A549 (cell line): ENCODE results near the gene DEFB129. TPM values are rescaled to one million over a fixed set of nuclear protein-coding genes. Genes with fewer than 3 reads are reported as not detected.

ENCODE experiments used
- ATAC-seq, 2 experiments: fragments of 200-7000 bp in 1 of 2; fragments of >200 bp in 1 of 2; cut with Nextera tagmentation in 1 of 2; cut with Tn5 transposase in 1 of 2; 3 replicates each; pipeline versions ENCODE4 v1.8.0 to v1.9.1; 2018 to 2020; ENCODE audit warnings: mild to moderate bottlenecking in 1 of 2, moderate library complexity in 1 of 2
- CTCF ChIA-PET: fragments of 300-600 bp; sonication (Branson Sonifier 250); formaldehyde crosslinking; extraction: SDS; loops from one replicate; lab custom pipeline; 2021; ENCODE audit warnings: antibody characterized with exemption, inconsistent platforms; lab: Yijun Ruan, JAX
- POLR2A ChIA-PET: fragments of 350-600 bp; formaldehyde crosslinking; extraction: SDS; loops from one replicate; lab custom pipeline; 2021; ENCODE audit warnings: antibody characterized with exemption, inconsistent platforms; lab: Yijun Ruan, JAX
- DNase-seq, 2 experiments: peaks; one replicate each; pipeline versions ENCODE4 v3.0.0 to v3.0.0-alpha.2; 2011 to 2016; ENCODE audit warnings: low read depth in 1 of 2, low spot score in 1 of 2
- FAIRE-seq: peaks from 2 replicates; lab custom pipeline; 2011; peaks lifted over from hg19 to GRCh38; lab: Jason Lieb, UNC
- H3K27ac ChIP-seq, 2 experiments: fragments of >200 bp; sonication (Bioruptor Twin); formaldehyde crosslinking; 3 replicates each; pipeline ENCODE4 v1.5.1; 2016 to 2017
- H3K4me1 ChIP-seq: fragments of >200 bp; sonication (Bioruptor Twin); formaldehyde crosslinking; 3 replicates; pipeline ENCODE4 v1.6.1; 2016
- H3K4me2 ChIP-seq: fragments of >200 bp; sonication (Bioruptor Twin); formaldehyde crosslinking; 3 replicates; pipeline ENCODE4 v1.6.1; 2016
- H3K4me3 ChIP-seq: fragments of >200 bp; sonication (Bioruptor Twin); formaldehyde crosslinking; 3 replicates; pipeline ENCODE4 v1.5.1; 2016
- H3K9me3 ChIP-seq: fragments of >200 bp; sonication (Bioruptor Twin); formaldehyde crosslinking; 3 replicates; pipeline ENCODE4 v1.6.1; 2016
- CBX8 ChIP-seq: fragments of 200-600 bp; sonication (generic); IDR thresholded peaks from 2 replicates; pipeline ENCODE4 v1.6.1; 2016
- CEBPB ChIP-seq, 2 experiments: fragments of >200 bp in 1 of 2; sonication (Bioruptor Twin) in 1 of 2; formaldehyde crosslinking in 1 of 2; IDR thresholded peaks; 2 replicates each; pipeline ENCODE4 v1.6.1; 2012 to 2016
- CHD2 ChIP-seq: fragments of 150-350 bp; IDR thresholded peaks from 2 replicates; pipeline ENCODE4 v1.6.1; 2014; ENCODE audit warnings: low read length; ENCODE audit not compliant: partially characterized antibody
- CHD4 ChIP-seq: fragments of 200-600 bp; sonication (generic); IDR thresholded peaks from 2 replicates; pipeline ENCODE4 v1.6.1; 2016; ENCODE audit warnings: antibody characterized with exemption, mild to moderate bottlenecking, borderline replicate concordance
- EP300 ChIP-seq, 2 experiments: fragments of >200 bp; sonication (Bioruptor Twin); formaldehyde crosslinking; IDR thresholded peaks; 2 replicates in 1 of 2; 3 replicates in 1 of 2; pipeline ENCODE4 v1.6.1; 2016 to 2017
- ESRRA ChIP-seq: fragments of 150-350 bp; IDR thresholded peaks from 2 replicates; pipeline ENCODE4 v1.6.1; 2014; ENCODE audit warnings: mild to moderate bottlenecking, low read length, borderline replicate concordance
- FOXS1 ChIP-seq: fragments of 250-450 bp; sonication (Bioruptor Pico); IDR thresholded peaks from 2 replicates; pipeline ENCODE4 v1.5.0; 2020; ENCODE audit warnings: mild to moderate bottlenecking, moderate library complexity
- HEYL ChIP-seq: fragments of 250-450 bp; sonication (Bioruptor Pico); IDR thresholded peaks from 2 replicates; pipeline ENCODE4 v1.8.0; 2021; ENCODE audit warnings: mild to moderate bottlenecking, moderate library complexity
- HOXA7 ChIP-seq: fragments of 250-450 bp; sonication (Bioruptor Pico); IDR thresholded peaks from 2 replicates; pipeline ENCODE4 v1.5.0; 2020; ENCODE audit warnings: mild to moderate bottlenecking, moderate library complexity
- HOXB13 ChIP-seq: fragments of 250-450 bp; sonication (Bioruptor Pico); IDR thresholded peaks from 2 replicates; pipeline ENCODE4 v1.5.0; 2020; ENCODE audit warnings: low read depth, mild to moderate bottlenecking, moderate library complexity
- HOXB5 ChIP-seq: fragments of 250-450 bp; sonication (Bioruptor Pico); IDR thresholded peaks from 2 replicates; pipeline ENCODE4 v1.5.0; 2020; ENCODE audit warnings: mild to moderate bottlenecking, moderate library complexity
- MAX ChIP-seq: IDR thresholded peaks from 2 replicates; pipeline ENCODE4 v1.6.1; 2012
- NR3C1 ChIP-seq: fragments of >200 bp; sonication (Bioruptor Twin); formaldehyde crosslinking; IDR thresholded peaks from 3 replicates; pipeline ENCODE4 v1.6.1; 2017
- PBX3 ChIP-seq: IDR thresholded peaks from 2 replicates; pipeline ENCODE4 v1.6.1; 2012
- POLR2AphosphoS2 ChIP-seq: conservative IDR thresholded peaks from 2 replicates; pipeline ENCODE4 v1.6.1; 2012; ENCODE audit warnings: low read length, improper control_type of control experiment, inconsistent platforms
- RAD21 ChIP-seq, 2 experiments: fragments of >200 bp in 1 of 2; sonication (Bioruptor Twin) in 1 of 2; formaldehyde crosslinking in 1 of 2; IDR thresholded peaks in 1 of 2; conservative IDR thresholded peaks in 1 of 2; 2 replicates in 1 of 2; 3 replicates in 1 of 2; pipeline ENCODE4 v1.6.1; 2012 to 2018; ENCODE audit warnings: inconsistent platforms in 1 of 2
- RARB ChIP-seq: fragments of 250-450 bp; sonication (Bioruptor Pico); IDR thresholded peaks from 2 replicates; pipeline ENCODE4 v1.8.0; 2021; ENCODE audit warnings: mild to moderate bottlenecking, moderate library complexity
- RFX5 ChIP-seq: fragments of 450-650 bp; IDR thresholded peaks from 2 replicates; pipeline ENCODE4 v1.7.1; 2014; ENCODE audit warnings: antibody characterized with exemption, mild to moderate bottlenecking, moderate library complexity
- RNF2 ChIP-seq: fragments of 200-600 bp; sonication (generic); IDR thresholded peaks from 2 replicates; pipeline ENCODE4 v1.6.1; 2016; ENCODE audit warnings: low read depth, mild to moderate bottlenecking, antibody characterized with exemption, moderate library complexity, borderline replicate concordance
- SMC3 ChIP-seq: fragments of >200 bp; sonication (Bioruptor Twin); formaldehyde crosslinking; IDR thresholded peaks from 3 replicates; pipeline ENCODE4 v1.6.1; 2018; ENCODE audit warnings: inconsistent platforms
- TFCP2L1 ChIP-seq: fragments of 250-450 bp; sonication (Bioruptor Pico); IDR thresholded peaks from 2 replicates; pipeline ENCODE4 v1.5.0; 2021; ENCODE audit warnings: mild to moderate bottlenecking
- TP53 ChIP-seq: fragments of 250-450 bp; sonication (Bioruptor Pico); IDR thresholded peaks from 2 replicates; pipeline ENCODE4 v1.5.0; 2021; ENCODE audit warnings: mild to moderate bottlenecking, moderate library complexity
- ZFP36 ChIP-seq: fragments of 450-650 bp; IDR thresholded peaks from 2 replicates; pipeline ENCODE4 v1.6.1; 2014; ENCODE audit warnings: borderline replicate concordance; ENCODE audit not compliant: partially characterized antibody
- ZSCAN20 ChIP-seq: fragments of 250-450 bp; sonication (Bioruptor Pico); IDR thresholded peaks from 2 replicates; pipeline ENCODE4 v1.8.0; 2022; ENCODE audit warnings: mild to moderate bottlenecking, moderate library complexity
- WGBS: methylation state at CpG from one replicate; pipeline ENCODE4 v1.1.6; 2017; ENCODE audit errors: missing lambda C conversion rate; 5-methylcytosine and 5-hydroxymethylcytosine counted together
- polyA plus RNA-seq, 4 experiments: library from polyadenylated mRNA; depleted of rRNA in 3 of 4; stranded (reverse); fragments of >200 nt; fragmentation: RNase III in 1 of 4; extraction: RNeasy Plus Mini Kit Qiagen cat#74134 plus additional on column Dnase treatment in 1 of 4; gene quantifications; 2 replicates in 3 of 4; 3 replicates in 1 of 4; pipeline ENCODE4 v1.2.3, GENCODE V29; 2011 to 2017
- TF ChIP-seq, protein P1 (sequence below): fragments of 200-600 bp; sonication (generic); IDR thresholded peaks from 2 replicates; pipeline ENCODE4 v1.6.1; 2016; ENCODE audit warnings: antibody characterized with exemption, mild to moderate bottlenecking, moderate library complexity
- TF ChIP-seq, protein P2 (sequence below): fragments of >200 bp; sonication (Bioruptor Twin); formaldehyde crosslinking; IDR thresholded peaks from 3 replicates; pipeline ENCODE4 v1.6.1; 2016
- TF ChIP-seq, protein P3 (sequence below): IDR thresholded peaks from 2 replicates; pipeline ENCODE4 v1.6.1; 2012; ENCODE audit warnings: low read depth, borderline replicate concordance

Gene DEFB129
- polyA plus RNA-seq, 2 of the 4 experiments (the other 2 are of a cell fraction), result not detected

DNA sequence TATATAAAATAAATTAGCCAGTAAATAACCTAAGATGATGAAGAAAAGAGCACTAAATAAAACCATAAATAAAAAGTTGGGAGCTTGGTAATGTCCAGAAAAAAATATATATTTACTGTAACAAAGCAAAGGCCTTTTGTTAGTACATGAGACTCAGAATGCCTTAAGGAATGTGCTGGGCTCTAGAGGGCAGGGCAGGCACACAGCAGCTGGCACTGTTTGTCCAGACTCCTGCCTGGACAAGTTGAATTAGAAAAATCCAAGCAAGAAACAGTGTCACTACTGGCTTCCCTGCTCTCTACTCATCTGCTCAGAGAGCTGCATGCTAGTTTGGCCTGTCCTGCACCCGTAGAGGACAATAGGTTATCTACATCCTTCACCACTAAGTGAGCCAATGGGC is 8.8 kb downstream of the DEFB129 start:
- FAIRE-seq (no peak), DNase-seq (peak in 1 of 2 experiments; percentile 55)
- H3K27ac ChIP-seq, result no peak overlapping the region
- CTCF ChIA-PET, result interaction anchor here (0.7 to 1.9 kb wide), 4 partner anchors 9 to 30 kb away, joined by 3 to 5 read pairs (median 4); partner anchors contain the start of gene DEFB129
- no peaks in the 10 kb centered on the region for H3K9me3 ChIP-seq
- no peaks in the 10 kb centered on the region for H3K4me1 ChIP-seq
- POLR2A ChIA-PET, result no interaction called here
- WGBS, result 39% methylated on average over 1 of the region's 1 CpG
- TF ChIP-seq SMC3 (peak; percentile 13; the same call in 1 of the 3 replicates), RARB (CRISPR knock-in tag) (no peak), RAD21 (conservative IDR thresholded peaks at IDR 0.05 in 1 of 2, IDR thresholded peaks at IDR 0.05 in 1 of 2) (peak; percentile 44 to 47)
- TF ChIP-seq, all 56 proteins: peak for 2
- no peak overlapping the region for H3K4me3 ChIP-seq
- peak; percentile 79 to 80 for ATAC-seq
- H3K4me2 ChIP-seq, result no peak overlapping the region

- ChIA-PET POLR2A (no interaction called here), CTCF (interaction anchor here (0.9 to 1.8 kb wide), 3 partner anchors 10 to 94 kb away, joined by 3 to 5 read pairs (median 4); partner anchors contain the start of gene DEFB129)
- ATAC-seq, result no peak
- Histone ChIP-seq H3K4me2 (no peak overlapping the region), H3K4me1 (no peaks in the 10 kb centered on the region), H3K9me3 (no peaks in the 10 kb centered on the region), H3K27ac (no peak overlapping the region), H3K4me3 (no peak overlapping the region)
- no peak for TF ChIP-seq ZFP36
- no peak for TF ChIP-seq RAD21 (conservative IDR thresholded peaks at IDR 0.05 in 1 of 2, IDR thresholded peaks at IDR 0.05 in 1 of 2)
- TF ChIP-seq EP300 (IDR thresholded peaks at IDR 0.05), result no peak
- TF ChIP-seq PBX3, result no peak
- TF ChIP-seq POLR2AphosphoS2, result no peak
- TF ChIP-seq FOXS1, result no peak
- TF ChIP-seq, protein P1, sequence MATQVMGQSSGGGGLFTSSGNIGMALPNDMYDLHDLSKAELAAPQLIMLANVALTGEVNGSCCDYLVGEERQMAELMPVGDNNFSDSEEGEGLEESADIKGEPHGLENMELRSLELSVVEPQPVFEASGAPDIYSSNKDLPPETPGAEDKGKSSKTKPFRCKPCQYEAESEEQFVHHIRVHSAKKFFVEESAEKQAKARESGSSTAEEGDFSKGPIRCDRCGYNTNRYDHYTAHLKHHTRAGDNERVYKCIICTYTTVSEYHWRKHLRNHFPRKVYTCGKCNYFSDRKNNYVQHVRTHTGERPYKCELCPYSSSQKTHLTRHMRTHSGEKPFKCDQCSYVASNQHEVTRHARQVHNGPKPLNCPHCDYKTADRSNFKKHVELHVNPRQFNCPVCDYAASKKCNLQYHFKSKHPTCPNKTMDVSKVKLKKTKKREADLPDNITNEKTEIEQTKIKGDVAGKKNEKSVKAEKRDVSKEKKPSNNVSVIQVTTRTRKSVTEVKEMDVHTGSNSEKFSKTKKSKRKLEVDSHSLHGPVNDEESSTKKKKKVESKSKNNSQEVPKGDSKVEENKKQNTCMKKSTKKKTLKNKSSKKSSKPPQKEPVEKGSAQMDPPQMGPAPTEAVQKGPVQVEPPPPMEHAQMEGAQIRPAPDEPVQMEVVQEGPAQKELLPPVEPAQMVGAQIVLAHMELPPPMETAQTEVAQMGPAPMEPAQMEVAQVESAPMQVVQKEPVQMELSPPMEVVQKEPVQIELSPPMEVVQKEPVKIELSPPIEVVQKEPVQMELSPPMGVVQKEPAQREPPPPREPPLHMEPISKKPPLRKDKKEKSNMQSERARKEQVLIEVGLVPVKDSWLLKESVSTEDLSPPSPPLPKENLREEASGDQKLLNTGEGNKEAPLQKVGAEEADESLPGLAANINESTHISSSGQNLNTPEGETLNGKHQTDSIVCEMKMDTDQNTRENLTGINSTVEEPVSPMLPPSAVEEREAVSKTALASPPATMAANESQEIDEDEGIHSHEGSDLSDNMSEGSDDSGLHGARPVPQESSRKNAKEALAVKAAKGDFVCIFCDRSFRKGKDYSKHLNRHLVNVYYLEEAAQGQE, result no peak
- no peak for TF ChIP-seq NR3C1
- FAIRE-seq, result no peak
- no peak for DNase-seq
- 72% methylated on average over 4 of the region's 4 CpGs for WGBS
Observed at GRCh38 chr20:237489-237888, 10.4 kb downstream of the DEFB129 start.

DNA sequence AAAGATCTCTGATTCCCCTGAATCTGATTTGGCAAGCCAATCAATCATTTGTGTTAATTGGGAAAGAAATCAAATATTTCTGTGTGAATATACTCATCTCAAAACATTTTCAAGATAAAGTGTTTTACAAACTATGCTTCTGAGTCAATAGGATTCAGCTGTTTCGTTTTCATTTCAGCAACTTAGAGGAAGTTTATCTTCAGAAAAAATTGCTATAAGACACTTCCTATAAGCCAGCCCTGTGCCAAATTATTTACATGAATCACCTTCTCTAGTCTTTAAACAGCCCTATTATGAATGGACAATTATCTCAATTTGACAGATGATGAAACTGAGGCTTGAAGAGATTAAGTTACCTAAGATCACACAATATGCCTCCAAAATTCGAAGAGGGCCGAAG is 10.9 kb downstream of the DEFB129 start:
- TF ChIP-seq HEYL (CRISPR knock-in tag) (no peak), HOXB5 (no peak), CBX8 (no peak), TP53 (CRISPR knock-in tag) (no peak), CEBPB (IDR thresholded peaks at IDR 0.05) (no peak), MAX (no peak), ZSCAN20 (no peak), RFX5 (no peak), CHD2 (no peak), ESRRA (no peak), HOXB13 (CRISPR knock-in tag) (no peak), TFCP2L1 (CRISPR knock-in tag) (no peak), RNF2 (no peak), CHD4 (no peak), HOXA7 (CRISPR knock-in tag) (no peak)
- TF ChIP-seq, protein P2, sequence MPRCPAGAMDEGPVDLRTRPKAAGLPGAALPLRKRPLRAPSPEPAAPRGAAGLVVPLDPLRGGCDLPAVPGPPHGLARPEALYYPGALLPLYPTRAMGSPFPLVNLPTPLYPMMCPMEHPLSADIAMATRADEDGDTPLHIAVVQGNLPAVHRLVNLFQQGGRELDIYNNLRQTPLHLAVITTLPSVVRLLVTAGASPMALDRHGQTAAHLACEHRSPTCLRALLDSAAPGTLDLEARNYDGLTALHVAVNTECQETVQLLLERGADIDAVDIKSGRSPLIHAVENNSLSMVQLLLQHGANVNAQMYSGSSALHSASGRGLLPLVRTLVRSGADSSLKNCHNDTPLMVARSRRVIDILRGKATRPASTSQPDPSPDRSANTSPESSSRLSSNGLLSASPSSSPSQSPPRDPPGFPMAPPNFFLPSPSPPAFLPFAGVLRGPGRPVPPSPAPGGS, result no peak
- TF ChIP-seq, protein P3, sequence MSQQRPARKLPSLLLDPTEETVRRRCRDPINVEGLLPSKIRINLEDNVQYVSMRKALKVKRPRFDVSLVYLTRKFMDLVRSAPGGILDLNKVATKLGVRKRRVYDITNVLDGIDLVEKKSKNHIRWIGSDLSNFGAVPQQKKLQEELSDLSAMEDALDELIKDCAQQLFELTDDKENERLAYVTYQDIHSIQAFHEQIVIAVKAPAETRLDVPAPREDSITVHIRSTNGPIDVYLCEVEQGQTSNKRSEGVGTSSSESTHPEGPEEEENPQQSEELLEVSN, result no peak
- ATAC-seq (no peak), DNase-seq (no peak), FAIRE-seq (peak; percentile 13)
- Histone ChIP-seq H3K4me3 (no peak overlapping the region), H3K4me1 (no peaks in the 10 kb centered on the region), H3K9me3 (no peaks in the 10 kb centered on the region), H3K27ac (no peak overlapping the region), H3K4me2 (no peak overlapping the region)
- CTCF ChIA-PET, result interaction anchor here (0.9 to 1.8 kb wide), 3 partner anchors 11 to 93 kb away, joined by 3 to 5 read pairs (median 4); partner anchors contain the start of gene DEFB129
- WGBS, result 55% methylated on average over 3 of the region's 3 CpGs
- POLR2A ChIA-PET, result interaction anchor here (0.6 kb wide), 1 partner anchor 25 kb away, joined by 4 read pairs; no protein-coding TSS in a partner anchor
